Activated CD8-positive, alpha-beta memory T cell treated with anti-CD3 and anti-CD28 coated beads for 24 hours (primary cell): Measurements from ENCODE around the gene NHLH2.

Experiments used
- DNase-seq: peaks from one replicate; pipeline ENCODE4 v3.0.0-alpha.2; 2020

The NHLH2 gene

GRCh38 chr1:115837740-115838421, 3.0 kb downstream of the NHLH2 start:
- DNase-seq = no peak

- DNase-seq = no peak
Observed at GRCh38 chr1:115837341-115837739, 3.6 kb downstream of the NHLH2 start.

- DNase-seq = no peak
Observed at GRCh38 chr1:115833856-115834255, 7.1 kb downstream of the NHLH2 start.

- no peak for DNase-seq
Observed at GRCh38 chr1:115832651-115833050, 8.3 kb downstream of the NHLH2 start.

GRCh38 chr1:115830963-115831362, 10.0 kb downstream of the NHLH2 start:
- DNase-seq = no peak

GRCh38 chr1:115829947-115830346, 11.0 kb downstream of the NHLH2 start:
- no peak for DNase-seq

GRCh38 chr1:115829023-115829674, 11.8 kb downstream of the NHLH2 start:
- no peak for DNase-seq

GRCh38 chr1:115828101-115829022, 12.6 kb downstream of the NHLH2 start:
- DNase-seq = no peak

- no peak for DNase-seq
Observed at GRCh38 chr1:115827452-115828044, 13.4 kb downstream of the NHLH2 start.

GRCh38 chr1:115826628-115827027, 14.3 kb downstream of the NHLH2 start:
- no peak for DNase-seq

GRCh38 chr1:115822117-115822516, 18.8 kb downstream of the NHLH2 start:
- no peak for DNase-seq

- no peak for DNase-seq
Observed at GRCh38 chr1:115815694-115816093, 25.2 kb downstream of the NHLH2 start.

GRCh38 chr1:115814685-115815398, 26.1 kb downstream of the NHLH2 start:
- no peak for DNase-seq

- no peak for DNase-seq
Observed at GRCh38 chr1:115813727-115814126, 27.2 kb downstream of the NHLH2 start.

GRCh38 chr1:115811140-115811828, 29.6 kb downstream of the NHLH2 start:
- no peak for DNase-seq

GRCh38 chr1:115810609-115811008, 30.3 kb downstream of the NHLH2 start:
- DNase-seq = no peak

- DNase-seq = no peak
Observed at GRCh38 chr1:115809847-115810246, 31.1 kb downstream of the NHLH2 start.

GRCh38 chr1:115809076-115809475, 31.9 kb downstream of the NHLH2 start:
- no peak for DNase-seq

- no peak for DNase-seq
Observed at GRCh38 chr1:115807723-115808122, 33.2 kb downstream of the NHLH2 start.

GRCh38 chr1:115805597-115805996, 35.3 kb downstream of the NHLH2 start:
- DNase-seq = no peak

- no peak for DNase-seq
Observed at GRCh38 chr1:115802416-115802815, 38.5 kb downstream of the NHLH2 start.

- no peak for DNase-seq
Observed at GRCh38 chr1:115797486-115797885, 43.4 kb downstream of the NHLH2 start.
